GM06990 (cell line): ENCODE measurements around the gene KRT222.

ENCODE experiments used
- DNase-seq: peaks from one replicate; pipeline ENCODE4 v3.0.0-alpha.2; 2011; ENCODE audit not compliant: insufficient read length; ENCODE audit errors: extremely low read depth
- H3K27me3 ChIP-seq: replicated peaks from 2 replicates; pipeline ENCODE4 v1.6.0; 2011; ENCODE audit warnings: low read length; ENCODE audit not compliant: control insufficient read depth, insufficient read depth
- H3K36me3 ChIP-seq: 2 replicates; pipeline ENCODE4 v1.5.1; 2011; ENCODE audit warnings: low read length; ENCODE audit not compliant: control insufficient read depth, insufficient read depth
- H3K4me3 ChIP-seq: replicated peaks from 2 replicates; pipeline ENCODE4 v1.5.1; 2011; ENCODE audit warnings: low read depth, mild to moderate bottlenecking, control low read depth, low read length
- TF ChIP-seq, protein P1 (sequence below): IDR thresholded peaks from 2 replicates; pipeline ENCODE4 v1.5.1; 2011; ENCODE audit warnings: low read length, control low read depth, mild to moderate bottlenecking, inconsistent platforms; ENCODE audit not compliant: insufficient read depth, poor library complexity, severe bottlenecking

The KRT222 gene

DNA sequence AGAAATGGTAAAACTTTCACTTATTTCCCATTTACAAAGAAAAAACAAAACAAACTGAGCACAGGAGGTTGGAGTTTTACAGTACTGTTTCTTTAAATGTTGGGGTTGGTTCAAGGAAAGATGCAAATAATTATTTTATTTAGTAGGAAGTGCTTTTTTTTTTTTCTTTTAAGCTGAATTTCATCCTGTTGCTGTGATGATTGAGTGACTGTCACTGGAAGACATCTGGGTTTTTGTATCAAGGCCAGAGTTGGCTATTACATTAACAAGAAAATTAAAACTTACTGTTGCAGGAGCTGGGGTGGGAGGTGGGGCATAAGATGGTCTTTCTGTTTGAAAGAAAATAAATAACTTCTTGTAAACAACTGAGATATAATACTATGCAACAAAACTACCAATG, 19.7 kb downstream of the KRT222 start:
- no peak for DNase-seq
- H3K36me3 ChIP-seq, result peaks cover 2% of the 10 kb centered on the region
- TF ChIP-seq, protein P1, sequence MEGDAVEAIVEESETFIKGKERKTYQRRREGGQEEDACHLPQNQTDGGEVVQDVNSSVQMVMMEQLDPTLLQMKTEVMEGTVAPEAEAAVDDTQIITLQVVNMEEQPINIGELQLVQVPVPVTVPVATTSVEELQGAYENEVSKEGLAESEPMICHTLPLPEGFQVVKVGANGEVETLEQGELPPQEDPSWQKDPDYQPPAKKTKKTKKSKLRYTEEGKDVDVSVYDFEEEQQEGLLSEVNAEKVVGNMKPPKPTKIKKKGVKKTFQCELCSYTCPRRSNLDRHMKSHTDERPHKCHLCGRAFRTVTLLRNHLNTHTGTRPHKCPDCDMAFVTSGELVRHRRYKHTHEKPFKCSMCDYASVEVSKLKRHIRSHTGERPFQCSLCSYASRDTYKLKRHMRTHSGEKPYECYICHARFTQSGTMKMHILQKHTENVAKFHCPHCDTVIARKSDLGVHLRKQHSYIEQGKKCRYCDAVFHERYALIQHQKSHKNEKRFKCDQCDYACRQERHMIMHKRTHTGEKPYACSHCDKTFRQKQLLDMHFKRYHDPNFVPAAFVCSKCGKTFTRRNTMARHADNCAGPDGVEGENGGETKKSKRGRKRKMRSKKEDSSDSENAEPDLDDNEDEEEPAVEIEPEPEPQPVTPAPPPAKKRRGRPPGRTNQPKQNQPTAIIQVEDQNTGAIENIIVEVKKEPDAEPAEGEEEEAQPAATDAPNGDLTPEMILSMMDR, result no peak
- H3K4me3 ChIP-seq, result no peak overlapping the region
- H3K27me3 ChIP-seq, result no peaks in the 10 kb centered on the region

DNA sequence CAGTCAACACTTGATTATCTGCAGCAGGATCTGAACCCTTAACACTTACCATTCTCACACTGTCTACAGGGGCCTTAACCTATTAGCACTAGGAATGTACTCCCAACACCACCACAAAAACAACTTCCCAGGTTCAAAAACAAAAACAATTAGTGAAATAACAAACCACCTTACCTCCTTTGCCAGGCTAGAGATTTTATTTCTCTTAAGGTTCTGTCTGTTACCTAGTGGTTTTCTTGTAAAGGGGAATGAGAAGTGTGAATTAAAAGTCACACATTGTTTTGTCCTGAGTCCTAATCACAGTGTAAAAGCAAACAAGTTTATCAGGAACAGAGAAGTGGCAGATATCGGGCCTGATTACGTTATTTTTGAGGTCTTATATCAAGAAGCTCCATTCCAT, 27.0 kb downstream of the KRT222 start:
- TF ChIP-seq, protein P1, result no peak
- peaks cover 11% of the 10 kb centered on the region for H3K36me3 ChIP-seq

DNA sequence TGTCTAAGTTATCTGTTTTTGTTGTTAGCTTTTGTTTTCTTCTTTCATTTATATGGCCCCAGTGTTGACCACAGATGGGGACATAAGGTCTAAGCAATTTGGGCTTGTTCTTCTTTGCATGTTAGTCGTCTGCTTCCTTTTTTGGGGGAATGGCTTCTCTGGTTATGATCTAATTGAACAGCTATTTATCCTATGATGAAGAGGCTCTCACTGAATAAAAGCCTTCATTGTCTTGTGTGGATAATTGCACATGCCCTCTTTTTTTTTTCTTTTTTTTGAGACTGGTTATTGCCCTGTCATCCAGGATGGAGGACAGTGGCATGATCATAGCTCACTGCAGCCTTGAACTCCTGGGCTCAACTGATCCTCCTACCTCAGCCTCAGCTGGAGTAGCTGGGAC, 31.1 kb downstream of the KRT222 start:
- H3K36me3 ChIP-seq, result peaks cover 14% of the 10 kb centered on the region
- no peaks in the 10 kb centered on the region for H3K27me3 ChIP-seq
- no peak overlapping the region for H3K4me3 ChIP-seq
- DNase-seq, result no peak
- TF ChIP-seq, protein P1, result no peak

More for the DNA sequence above, 27.0 kb downstream of the KRT222 start:
- H3K27me3 ChIP-seq, result no peaks in the 10 kb centered on the region
- no peak for DNase-seq
- no peak overlapping the region for H3K4me3 ChIP-seq

DNA sequence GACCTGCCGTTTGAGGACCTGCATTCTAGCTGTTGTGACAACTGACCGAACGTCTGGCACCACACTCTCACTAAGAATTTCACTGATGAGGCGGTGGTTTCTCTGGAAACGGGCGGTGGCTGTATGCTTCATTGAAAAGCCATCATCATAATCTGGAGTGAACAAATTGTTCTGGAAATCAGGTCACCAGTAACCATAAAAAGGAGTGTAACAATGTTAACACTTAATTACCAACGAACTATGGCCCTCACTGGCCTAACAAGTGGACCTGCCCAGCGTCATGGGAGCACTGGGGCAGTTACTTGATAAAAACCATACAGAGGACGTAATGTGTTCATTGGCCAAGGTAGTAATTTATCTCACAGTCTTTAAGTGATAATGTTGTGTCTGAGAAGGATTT, 32.8 kb downstream of the KRT222 start:
- Histone ChIP-seq H3K27me3 (no peaks in the 10 kb centered on the region), H3K36me3 (peaks cover 14% of the 10 kb centered on the region), H3K4me3 (no peak overlapping the region)
- no peak for DNase-seq
- TF ChIP-seq, protein P1, result no peak

DNA sequence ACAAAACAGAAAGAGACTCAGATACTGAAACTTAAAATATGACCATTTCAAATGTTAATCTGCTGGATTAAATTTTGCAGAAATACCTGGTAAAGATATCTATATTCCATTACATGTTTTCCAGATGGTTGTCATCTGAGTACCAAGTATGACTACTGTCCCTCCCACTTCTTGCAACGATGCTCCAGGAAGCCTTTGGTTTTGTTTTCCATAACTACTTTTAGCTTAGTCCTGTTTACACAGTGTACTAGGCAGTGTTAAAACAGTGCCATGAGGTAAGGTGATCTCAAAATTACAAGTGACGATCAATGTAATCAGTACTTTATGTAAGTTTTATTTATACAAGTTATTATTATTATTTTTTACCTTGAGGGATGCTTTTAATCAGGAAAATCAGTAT, 35.1 kb downstream of the KRT222 start:
- TF ChIP-seq, protein P1, result no peak
- peaks cover 9% of the 10 kb centered on the region for H3K36me3 ChIP-seq
- no peaks in the 10 kb centered on the region for H3K27me3 ChIP-seq
- no peak overlapping the region for H3K4me3 ChIP-seq
- no peak for DNase-seq

DNA sequence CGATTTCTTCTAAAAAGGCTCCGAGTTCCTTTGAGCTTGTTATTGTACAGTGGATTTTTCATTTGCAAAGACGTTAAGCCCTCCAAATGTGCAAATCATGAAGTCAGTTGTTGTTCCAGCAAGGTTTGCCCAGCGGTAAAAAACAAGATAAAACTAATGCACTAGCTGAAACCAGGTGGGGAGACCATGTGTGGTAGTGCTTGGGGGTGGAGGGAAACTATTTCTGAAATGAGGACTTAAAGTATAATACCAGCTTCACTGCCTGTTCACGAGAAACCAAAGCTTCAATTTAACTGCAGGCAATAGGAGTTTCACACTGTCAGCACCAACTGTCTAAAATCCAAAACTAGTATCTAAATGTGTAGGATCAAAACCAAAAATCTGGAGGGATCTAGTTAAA, 39.7 kb downstream of the KRT222 start:
- TF ChIP-seq, protein P1, result no peak
- Histone ChIP-seq H3K27me3 (no peaks in the 10 kb centered on the region), H3K36me3 (no peaks in the 10 kb centered on the region), H3K4me3 (no peak overlapping the region)
- DNase-seq, result no peak
